GM18907 (cell line): Measurements from ENCODE around the gene ZBTB44.

Experiments used
- ATAC-seq: cut with Tn5 transposase; IDR thresholded peaks from one replicate; pipeline ENCODE4 v1.9.1; 2021; ENCODE audit warnings: mild to moderate bottlenecking, moderate library complexity; ENCODE audit not compliant: unreplicated experiment

Gene ZBTB44

GRCh38 chr11:130180491-130180890 lies 134.2 kb downstream of the ZBTB44 start:
- peak; percentile 50 for ATAC-seq

DNA sequence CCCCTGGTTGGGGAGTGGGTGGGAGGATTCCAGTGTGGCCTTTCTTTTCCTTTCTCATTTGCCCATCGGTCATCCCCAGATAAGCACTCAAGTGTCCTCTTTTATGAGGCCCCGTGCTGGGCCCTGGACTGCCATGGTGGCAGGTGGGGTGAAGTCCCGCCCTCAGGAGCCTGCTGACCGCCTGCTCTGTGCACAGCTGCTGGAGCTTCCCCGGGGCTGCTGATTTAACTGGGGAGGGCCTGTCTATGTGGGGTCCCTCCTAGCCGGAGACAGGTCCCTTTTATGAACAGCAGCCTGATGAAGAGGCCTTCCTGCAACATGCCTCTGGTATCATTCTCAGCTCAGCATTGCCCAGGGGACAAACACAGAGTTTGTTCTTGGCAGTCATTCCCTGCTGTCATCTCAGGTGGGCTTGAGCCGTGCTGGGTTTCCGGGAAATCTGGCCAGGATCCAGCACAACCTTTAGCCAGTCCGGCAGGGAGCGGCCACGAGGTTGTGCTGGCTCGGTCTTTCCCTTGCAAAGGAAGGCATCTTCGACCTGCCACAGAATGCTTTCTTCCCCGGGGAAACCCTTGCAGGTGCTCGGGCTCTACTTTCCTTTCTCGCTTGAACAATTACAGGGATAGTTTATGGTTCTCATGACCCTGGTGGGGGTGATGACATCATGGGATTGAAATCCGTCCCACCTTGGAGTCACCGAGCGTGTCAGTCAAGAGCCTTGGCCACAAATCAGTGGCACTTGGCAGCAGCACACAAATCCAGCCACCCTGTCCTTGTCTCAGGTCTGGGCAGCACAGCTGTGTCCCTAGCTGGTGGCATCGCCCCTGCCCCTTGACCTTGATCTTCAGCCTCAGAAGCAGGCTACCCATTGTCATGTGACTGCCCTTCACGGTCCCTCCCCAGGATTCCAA lies 135.1 kb downstream of the ZBTB44 start:
- no peak for ATAC-seq

DNA sequence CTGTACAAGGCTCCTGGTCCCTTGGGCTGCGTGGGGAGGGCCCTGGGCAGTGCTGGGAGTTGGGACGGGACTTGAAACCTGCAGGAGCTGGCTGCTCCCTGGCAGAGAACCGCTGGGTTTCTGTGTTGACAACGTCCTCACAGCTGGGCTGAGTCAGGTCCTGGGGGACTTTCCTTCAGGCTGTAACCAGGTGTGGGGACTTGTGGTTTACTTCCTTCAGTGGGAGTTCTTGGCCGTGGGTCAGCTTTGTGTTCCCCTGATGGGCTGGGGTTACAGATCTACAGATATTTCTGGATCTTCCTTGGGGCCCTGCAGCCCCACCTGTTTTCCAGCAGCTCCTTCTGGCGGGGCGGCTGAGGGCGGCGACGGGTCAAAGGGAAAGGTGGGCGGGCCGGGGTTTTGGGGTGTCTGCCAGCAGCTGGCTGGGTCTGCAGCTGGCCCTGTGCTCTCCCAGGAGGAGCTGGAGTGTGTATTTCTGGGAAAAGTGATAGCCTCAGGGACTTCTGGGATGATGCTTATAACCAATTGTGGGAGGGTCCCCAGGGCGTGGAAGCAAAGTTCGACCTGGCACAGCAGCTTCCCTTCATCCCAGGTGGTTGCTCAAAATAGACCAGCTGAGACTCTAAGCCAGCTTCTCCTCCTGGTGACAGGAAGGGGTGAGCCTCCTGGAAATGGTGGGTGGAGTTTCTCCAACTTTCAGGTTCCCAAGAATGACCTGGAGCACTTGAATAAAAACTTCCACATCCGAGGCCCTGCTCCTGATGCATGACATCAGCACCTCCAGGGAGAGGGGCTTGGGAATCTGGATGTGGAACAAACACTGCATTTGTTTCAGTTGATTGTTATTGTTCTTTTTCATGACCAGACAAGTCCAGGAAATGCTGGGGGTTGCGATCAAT lies 136.0 kb downstream of the ZBTB44 start:
- ATAC-seq = no peak

- no peak for ATAC-seq
Observed at GRCh38 chr11:130177782-130178181, 136.9 kb downstream of the ZBTB44 start.
